Measurements from ENCODE around the gene DHX15. TPM values are rescaled to one million over a fixed set of nuclear protein-coding genes. Genes with fewer than 3 reads are reported as not detected.

The DHX15 gene
- total RNA-seq, 2 donors from 2014 or later: 135 to 149 TPM

- H3K27ac ChIP-seq: no peak overlapping the region
- no peak for TF ChIP-seq CTCF (IDR thresholded peaks at IDR 0.05)
- intact Hi-C loops (cut with DNase I): no loop called here
Observed at GRCh38 chr4:24607334-24607733, 23.0 kb upstream of the DHX15 start.

GRCh38 chr4:24605216-24605615 is 20.9 kb upstream of the DHX15 start:
- intact Hi-C loops (cut with DNase I): no loop called here
- Histone ChIP-seq H3K36me3 (no peaks in the 10 kb centered on the region), H3K4me3 (no peak overlapping the region), H3K4me1 (no peaks in the 10 kb centered on the region), H3K27me3 (no peaks in the 10 kb centered on the region), H3K9me3 (no peaks in the 10 kb centered on the region), H3K9ac (ENCODE audit: low read depth in 2 of 2, low read length in 2 of 2) (no peak overlapping the region), H3K27ac (no peak overlapping the region)
- no peak for DNase-seq
- no peak for TF ChIP-seq CTCF (IDR thresholded peaks at IDR 0.05)

More at GRCh38 chr4:24607334-24607733, 23.0 kb upstream of the DHX15 start:
- no peak overlapping the region for H3K9ac ChIP-seq (ENCODE audit: low read depth in 2 of 2, low read length in 2 of 2)
- H3K4me3 ChIP-seq: no peak overlapping the region
- DNase-seq: no peak
- no peaks in the 10 kb centered on the region for H3K4me1 ChIP-seq
- no peaks in the 10 kb centered on the region for H3K9me3 ChIP-seq
- H3K36me3 ChIP-seq: no peaks in the 10 kb centered on the region
- H3K27me3 ChIP-seq: no peaks in the 10 kb centered on the region

- H3K4me1 ChIP-seq: no peaks in the 10 kb centered on the region
- DNase-seq: no peak
- intact Hi-C loops (cut with DNase I): no loop called here
Observed at GRCh38 chr4:24604558-24605214, 20.3 kb upstream of the DHX15 start.

GRCh38 chr4:24603343-24603742 is 19.0 kb upstream of the DHX15 start:
- TF ChIP-seq CTCF (IDR thresholded peaks at IDR 0.05): no peak
- Histone ChIP-seq H3K4me3 (no peak overlapping the region), H3K36me3 (no peaks in the 10 kb centered on the region), H3K9me3 (no peaks in the 10 kb centered on the region), H3K9ac (ENCODE audit: low read depth in 2 of 2, low read length in 2 of 2) (no peak overlapping the region), H3K27me3 (no peaks in the 10 kb centered on the region), H3K27ac (no peak overlapping the region), H3K4me1 (peaks cover 2% of the 10 kb centered on the region)
- no peak for DNase-seq
- intact Hi-C loops (cut with DNase I): no loop called here

More at GRCh38 chr4:24604558-24605214, 20.3 kb upstream of the DHX15 start:
- no peaks in the 10 kb centered on the region for H3K9me3 ChIP-seq
- no peak overlapping the region for H3K9ac ChIP-seq (ENCODE audit: low read depth in 2 of 2, low read length in 2 of 2)
- H3K27me3 ChIP-seq: no peaks in the 10 kb centered on the region
- H3K4me3 ChIP-seq: no peak overlapping the region
- no peak overlapping the region for H3K27ac ChIP-seq
- no peak for TF ChIP-seq CTCF (IDR thresholded peaks at IDR 0.05)
- no peaks in the 10 kb centered on the region for H3K36me3 ChIP-seq

- no peak overlapping the region for H3K4me3 ChIP-seq
- H3K9me3 ChIP-seq: no peaks in the 10 kb centered on the region
- DNase-seq: no peak
- intact Hi-C loops (cut with DNase I): no loop called here
- H3K36me3 ChIP-seq: no peaks in the 10 kb centered on the region
- no peak overlapping the region for H3K27ac ChIP-seq
- H3K27me3 ChIP-seq: no peaks in the 10 kb centered on the region
- peaks cover 9% of the 10 kb centered on the region for H3K4me1 ChIP-seq
- H3K9ac ChIP-seq (ENCODE audit: low read depth in 2 of 2, low read length in 2 of 2): no peak overlapping the region
- TF ChIP-seq CTCF (IDR thresholded peaks at IDR 0.05): no peak
Observed at GRCh38 chr4:24601121-24601520, 16.8 kb upstream of the DHX15 start.

Measured in colonic mucosa (tissue), 4 donors.